Hematopoietic multipotent progenitor cell treated with erythropoietin and hydrocortisone succinate and interleukin-3 and kit ligand, for 8 days (in vitro differentiated cells): ENCODE results near the gene LAIR1.

Experiments used
- DNase-seq: peaks from one replicate; pipeline ENCODE4 v3.0.0-alpha.2; 2015

The LAIR1 gene

DNA sequence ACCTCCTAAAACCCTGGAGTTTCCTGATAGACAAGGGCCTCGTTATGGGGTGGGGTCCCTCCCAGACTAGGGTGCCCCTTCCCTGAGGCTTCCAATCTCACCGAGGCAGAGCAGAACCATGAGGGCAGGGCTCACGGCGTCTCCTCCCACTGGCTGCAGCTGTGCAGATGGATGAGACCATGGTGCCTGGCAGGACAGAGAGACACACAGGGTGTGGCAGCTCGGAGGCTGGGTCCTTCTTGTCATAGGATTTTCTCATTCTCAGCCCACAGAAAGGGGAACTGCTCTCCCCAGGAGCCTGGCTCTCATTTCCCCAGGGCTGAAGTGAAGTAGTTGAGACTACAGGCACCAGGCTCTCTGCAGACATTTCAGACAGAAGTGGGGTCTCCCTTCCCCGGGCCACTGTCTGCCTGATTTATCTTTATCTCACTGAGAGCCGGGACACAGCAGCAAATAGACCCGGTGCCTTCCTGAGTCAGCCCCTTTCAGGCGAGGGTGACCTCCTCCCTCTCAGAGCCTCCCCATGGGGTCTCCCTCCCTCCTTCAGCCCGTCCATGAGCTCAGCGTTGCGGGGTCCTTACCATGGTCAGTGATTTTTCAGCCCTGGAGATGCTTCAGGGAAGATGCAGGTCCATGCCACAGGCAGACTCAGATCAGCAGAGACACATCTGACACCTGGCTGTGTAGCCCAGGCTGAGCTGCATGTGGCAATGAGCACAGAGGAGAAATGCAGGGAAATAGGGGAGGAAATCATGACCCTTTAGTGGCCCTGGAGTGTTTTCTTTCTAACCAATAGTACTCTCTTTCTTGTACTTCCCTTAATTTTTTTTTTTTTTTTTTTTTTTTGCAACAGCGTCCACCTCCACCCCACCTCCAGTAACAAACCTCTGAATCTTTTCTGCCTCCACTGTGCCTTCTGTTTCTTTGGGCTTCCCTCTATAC, 52.0 kb downstream of the LAIR1 start, which contains the start of gene LILRA5:
Gene LILRA5, minus strand, starts transcription at position 731 of the 942 bp plus-strand sequence. Its CDS starts 147 bp downstream, at position 584.
- DNase-seq, result no peak

DNA sequence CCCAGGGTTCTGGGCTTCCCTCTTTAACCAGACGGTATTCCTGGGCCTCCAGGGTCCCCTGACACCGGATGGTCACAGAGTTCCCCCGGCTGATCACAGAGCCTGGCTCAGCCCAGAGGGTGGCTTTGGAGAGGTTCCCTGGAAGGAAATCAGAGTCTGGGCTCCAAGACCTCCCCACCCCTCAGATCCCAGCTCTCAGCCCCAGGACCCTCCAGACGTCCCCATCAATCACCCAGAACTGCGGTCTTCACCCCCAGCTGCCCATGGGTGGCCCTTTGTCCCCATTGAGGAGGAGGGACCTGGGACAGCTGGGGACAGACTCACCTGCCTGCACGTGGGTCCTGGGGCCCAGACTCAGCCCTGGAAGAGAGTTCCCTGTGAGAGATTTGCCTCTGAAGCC, 52.7 kb downstream of the LAIR1 start:
- DNase-seq, result no peak

DNA sequence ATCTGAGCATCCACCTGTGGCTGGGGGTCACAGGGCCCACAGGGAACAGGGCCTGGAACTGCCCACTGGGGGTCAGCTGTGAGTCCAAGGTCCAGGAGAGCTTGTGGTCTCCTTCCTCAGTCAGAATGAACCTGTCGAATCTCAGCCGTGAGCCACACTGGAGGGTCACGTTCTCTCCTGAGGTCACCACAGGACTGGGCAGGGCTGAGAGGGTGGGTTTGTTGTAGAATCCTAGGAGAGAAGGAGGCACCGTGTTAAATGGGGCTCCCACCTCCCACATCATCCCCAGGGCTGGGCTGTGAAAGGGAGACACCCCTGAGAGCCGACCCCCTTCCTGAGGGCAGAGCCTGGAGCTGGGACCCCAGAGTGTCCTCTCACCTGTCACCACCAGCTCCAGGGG, 53.2 kb downstream of the LAIR1 start:
- no peak for DNase-seq

DNA sequence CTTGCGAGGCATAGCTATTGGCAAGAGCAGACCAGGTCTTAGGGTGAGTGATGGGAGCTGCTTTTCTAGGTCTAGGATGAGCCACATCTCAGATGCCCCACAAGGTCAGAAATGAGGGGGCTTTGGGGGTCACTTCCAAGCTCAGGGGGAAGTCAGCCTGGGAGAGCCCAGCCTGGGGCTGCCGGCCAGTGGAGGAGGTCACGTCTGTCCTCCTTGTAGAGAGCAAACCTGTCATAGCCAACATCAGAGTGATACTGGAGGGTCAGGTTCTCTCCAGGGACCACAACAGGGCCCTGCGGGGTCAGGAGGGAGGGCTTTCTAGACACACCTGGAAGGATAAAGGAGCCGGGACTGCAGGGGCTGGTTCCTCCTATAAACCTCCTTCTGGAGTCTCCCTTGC, 54.2 kb downstream of the LAIR1 start:
- DNase-seq, result no peak

DNA sequence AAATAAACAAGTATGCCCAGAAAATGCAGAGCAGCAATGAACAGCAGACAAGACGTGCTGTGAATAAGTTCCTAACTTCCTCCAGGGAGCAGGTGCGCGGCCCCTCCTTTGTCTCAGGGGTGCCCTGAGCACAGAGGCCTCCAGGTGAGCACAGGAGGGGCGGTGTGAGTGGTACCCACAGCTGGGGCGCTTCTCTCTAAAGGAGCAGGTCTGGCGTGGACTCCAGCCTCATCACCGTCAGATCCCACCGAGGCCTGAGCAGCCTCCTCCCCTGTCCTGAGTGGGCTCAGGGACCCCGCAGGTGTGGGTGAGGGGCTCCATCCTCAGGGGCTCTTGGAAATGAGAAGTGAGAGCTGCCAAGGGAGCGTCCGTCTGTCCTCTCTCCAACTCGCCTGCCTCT, 54.9 kb downstream of the LAIR1 start:
- no peak for DNase-seq

DNA sequence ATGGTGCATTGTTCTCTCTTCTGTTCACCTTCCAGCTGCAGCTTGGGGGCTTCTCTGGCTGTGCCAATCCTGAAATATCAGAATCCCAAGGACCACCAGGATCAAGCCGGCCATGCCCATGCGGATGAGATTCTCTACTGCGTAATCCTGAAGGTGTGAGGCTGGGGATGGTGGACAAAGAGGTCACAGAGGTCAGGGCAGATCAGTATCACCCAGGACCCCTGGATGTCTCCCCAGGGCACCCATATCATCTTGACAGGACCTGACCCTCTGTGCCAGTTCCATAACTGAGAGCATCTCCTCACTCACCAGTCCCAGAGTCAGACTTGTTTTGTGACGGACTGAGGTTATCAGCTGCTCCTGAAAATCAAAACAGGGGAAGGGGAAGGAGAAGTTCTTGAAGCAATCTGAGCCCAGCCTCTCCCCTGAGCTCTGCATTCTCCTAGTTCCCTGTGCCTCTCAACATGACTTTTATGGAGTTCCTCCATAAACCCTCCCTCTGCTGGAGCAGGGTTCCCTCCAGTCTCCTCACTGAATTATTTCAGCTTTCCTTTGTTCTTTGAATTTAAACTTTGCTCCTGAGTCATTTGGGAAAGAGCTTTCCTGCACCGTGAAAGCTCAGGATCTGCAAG, 57.2 kb downstream of the LAIR1 start:
- no peak for DNase-seq

DNA sequence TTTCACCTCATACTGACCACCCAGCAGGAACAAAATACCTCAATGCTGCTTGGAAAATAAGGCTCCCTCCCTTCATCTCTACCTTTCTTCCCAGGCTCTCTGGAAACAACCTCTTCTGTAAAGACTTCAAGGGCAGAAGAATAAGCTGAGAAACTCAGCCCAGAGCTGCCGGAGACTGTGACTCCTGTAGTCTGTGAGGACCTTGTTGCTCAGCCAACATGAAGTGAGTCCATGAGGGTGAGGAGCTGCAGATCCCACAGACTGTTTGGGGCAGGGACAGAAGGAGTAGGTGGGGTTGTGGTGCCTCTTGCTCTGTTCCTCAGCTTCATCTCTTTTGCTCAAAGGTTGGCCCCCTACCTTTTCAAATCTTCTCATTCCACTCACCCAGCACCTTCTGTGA, 59.6 kb downstream of the LAIR1 start:
- no peak for DNase-seq

DNA sequence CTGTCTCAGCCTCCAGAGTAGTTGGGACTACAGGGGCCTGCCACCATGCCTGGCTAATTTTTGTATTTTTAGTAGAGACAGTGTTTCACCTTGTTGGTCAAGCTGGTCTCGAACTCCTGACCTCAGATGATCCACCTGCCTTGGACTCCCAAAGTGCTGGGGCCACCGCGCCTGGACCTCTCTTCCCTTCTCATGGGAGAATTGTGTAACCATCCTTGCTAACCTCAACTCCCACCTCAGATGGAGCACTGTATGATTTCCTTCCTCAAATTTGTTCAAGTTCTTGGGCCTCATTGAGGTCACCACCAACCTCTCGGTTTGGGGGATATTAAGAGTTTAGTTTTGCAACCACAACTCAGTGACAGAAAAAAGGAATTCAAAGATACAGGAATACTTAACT, 62.5 kb downstream of the LAIR1 start:
- DNase-seq, result no peak
